Ishikawa (cell line): ENCODE data around the gene NPTN.

ENCODE experiments used
- CEBPB ChIP-seq: IDR thresholded peaks from 2 replicates; pipeline ENCODE4 v1.6.1; 2012
- CREB1 ChIP-seq: IDR thresholded peaks from 2 replicates; pipeline ENCODE4 v1.6.1; 2012; ENCODE audit warnings: low read depth
- EGR1 ChIP-seq: IDR thresholded peaks from 2 replicates; pipeline ENCODE4 v1.6.1; 2012
- EP300 ChIP-seq: IDR thresholded peaks from 2 replicates; pipeline ENCODE4 v1.6.1; 2012; ENCODE audit warnings: borderline replicate concordance
- FOXM1 ChIP-seq: IDR thresholded peaks from 2 replicates; pipeline ENCODE4 v1.6.1; 2012; ENCODE audit warnings: low read depth, borderline replicate concordance
- NFIC ChIP-seq: IDR thresholded peaks from 2 replicates; pipeline ENCODE4 v1.6.1; 2012
- RAD21 ChIP-seq: IDR thresholded peaks from 2 replicates; pipeline ENCODE4 v1.6.1; 2012; ENCODE audit warnings: low read depth
- TAF1 ChIP-seq: IDR thresholded peaks from 2 replicates; pipeline ENCODE4 v1.6.1; 2012; ENCODE audit warnings: low read depth, mild to moderate bottlenecking
- TCF12 ChIP-seq: IDR thresholded peaks from 2 replicates; pipeline ENCODE4 v1.6.1; 2012; ENCODE audit warnings: low read depth
- TEAD4 ChIP-seq: IDR thresholded peaks from 2 replicates; pipeline ENCODE4 v1.6.1; 2012
- YY1 ChIP-seq: IDR thresholded peaks from 2 replicates; pipeline ENCODE4 v1.6.1; 2012; ENCODE audit warnings: low read depth
- ZBTB7A ChIP-seq: IDR thresholded peaks from 2 replicates; pipeline ENCODE4 v1.6.1; 2012; ENCODE audit warnings: low read depth
- TF ChIP-seq, protein P1 (sequence below): IDR thresholded peaks from 2 replicates; pipeline ENCODE4 v1.6.1; 2012; ENCODE audit warnings: low read depth, mild to moderate bottlenecking
- TF ChIP-seq, protein P2 (sequence below): IDR thresholded peaks from 2 replicates; pipeline ENCODE4 v1.6.1; 2012
- TF ChIP-seq, protein P3 (sequence below): IDR thresholded peaks from 2 replicates; pipeline ENCODE4 v1.6.1; 2012

Gene NPTN

DNA sequence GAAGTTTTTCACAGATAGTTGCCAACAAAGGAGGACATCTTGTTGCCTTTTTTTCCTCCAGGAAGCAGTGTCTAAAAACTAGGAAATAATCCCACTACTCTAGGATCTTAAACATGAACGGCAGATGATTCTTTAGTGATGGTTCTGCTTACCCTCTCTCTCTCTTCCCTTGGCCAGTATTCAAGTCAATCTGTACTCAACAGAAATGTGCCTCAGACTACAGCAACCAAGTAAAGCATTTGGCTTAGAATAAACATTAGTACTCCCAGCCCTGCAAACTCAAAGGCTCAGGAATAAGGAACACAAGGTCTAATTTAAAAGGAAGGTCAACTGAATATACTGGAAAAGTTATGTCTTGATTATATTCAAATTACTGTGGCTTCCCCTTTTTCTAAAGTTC, 8.7 kb downstream of the NPTN start:
- TF ChIP-seq CEBPB (no peak), RAD21 (no peak), YY1 (no peak), NFIC (no peak), TAF1 (no peak), ZBTB7A (no peak), EP300 (no peak), TEAD4 (no peak), EGR1 (no peak), TCF12 (no peak), FOXM1 (no peak), CREB1 (no peak)
- TF ChIP-seq, protein P1, sequence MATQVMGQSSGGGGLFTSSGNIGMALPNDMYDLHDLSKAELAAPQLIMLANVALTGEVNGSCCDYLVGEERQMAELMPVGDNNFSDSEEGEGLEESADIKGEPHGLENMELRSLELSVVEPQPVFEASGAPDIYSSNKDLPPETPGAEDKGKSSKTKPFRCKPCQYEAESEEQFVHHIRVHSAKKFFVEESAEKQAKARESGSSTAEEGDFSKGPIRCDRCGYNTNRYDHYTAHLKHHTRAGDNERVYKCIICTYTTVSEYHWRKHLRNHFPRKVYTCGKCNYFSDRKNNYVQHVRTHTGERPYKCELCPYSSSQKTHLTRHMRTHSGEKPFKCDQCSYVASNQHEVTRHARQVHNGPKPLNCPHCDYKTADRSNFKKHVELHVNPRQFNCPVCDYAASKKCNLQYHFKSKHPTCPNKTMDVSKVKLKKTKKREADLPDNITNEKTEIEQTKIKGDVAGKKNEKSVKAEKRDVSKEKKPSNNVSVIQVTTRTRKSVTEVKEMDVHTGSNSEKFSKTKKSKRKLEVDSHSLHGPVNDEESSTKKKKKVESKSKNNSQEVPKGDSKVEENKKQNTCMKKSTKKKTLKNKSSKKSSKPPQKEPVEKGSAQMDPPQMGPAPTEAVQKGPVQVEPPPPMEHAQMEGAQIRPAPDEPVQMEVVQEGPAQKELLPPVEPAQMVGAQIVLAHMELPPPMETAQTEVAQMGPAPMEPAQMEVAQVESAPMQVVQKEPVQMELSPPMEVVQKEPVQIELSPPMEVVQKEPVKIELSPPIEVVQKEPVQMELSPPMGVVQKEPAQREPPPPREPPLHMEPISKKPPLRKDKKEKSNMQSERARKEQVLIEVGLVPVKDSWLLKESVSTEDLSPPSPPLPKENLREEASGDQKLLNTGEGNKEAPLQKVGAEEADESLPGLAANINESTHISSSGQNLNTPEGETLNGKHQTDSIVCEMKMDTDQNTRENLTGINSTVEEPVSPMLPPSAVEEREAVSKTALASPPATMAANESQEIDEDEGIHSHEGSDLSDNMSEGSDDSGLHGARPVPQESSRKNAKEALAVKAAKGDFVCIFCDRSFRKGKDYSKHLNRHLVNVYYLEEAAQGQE = no peak
- TF ChIP-seq, protein P2, sequence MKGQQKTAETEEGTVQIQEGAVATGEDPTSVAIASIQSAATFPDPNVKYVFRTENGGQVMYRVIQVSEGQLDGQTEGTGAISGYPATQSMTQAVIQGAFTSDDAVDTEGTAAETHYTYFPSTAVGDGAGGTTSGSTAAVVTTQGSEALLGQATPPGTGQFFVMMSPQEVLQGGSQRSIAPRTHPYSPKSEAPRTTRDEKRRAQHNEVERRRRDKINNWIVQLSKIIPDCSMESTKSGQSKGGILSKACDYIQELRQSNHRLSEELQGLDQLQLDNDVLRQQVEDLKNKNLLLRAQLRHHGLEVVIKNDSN = no peak
- TF ChIP-seq, protein P3, sequence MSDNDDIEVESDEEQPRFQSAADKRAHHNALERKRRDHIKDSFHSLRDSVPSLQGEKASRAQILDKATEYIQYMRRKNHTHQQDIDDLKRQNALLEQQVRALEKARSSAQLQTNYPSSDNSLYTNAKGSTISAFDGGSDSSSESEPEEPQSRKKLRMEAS = no peak

DNA sequence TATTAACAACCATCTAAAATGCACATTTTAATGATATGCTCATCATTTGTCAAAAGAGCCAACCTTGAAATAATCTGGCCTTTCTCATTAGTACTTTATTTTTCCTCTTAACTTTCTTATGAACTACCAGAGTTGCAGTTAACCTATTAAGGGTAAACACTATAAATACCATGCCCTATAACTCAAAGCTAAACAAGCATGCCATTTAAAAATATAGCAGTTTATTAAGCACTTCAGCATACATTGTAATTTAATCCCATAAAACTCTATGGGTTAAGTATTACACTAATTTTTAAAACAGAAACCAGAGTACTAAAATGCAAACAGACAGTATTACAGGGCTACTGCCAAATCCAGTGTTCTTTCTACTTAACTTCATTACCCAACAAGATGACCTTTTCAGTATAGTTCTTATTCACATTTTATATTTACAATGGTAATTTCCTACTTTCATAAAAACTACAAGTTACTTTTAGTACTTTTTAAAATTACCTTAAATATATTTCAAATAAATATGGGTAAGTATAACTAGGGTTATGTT, 11.8 kb downstream of the NPTN start:
- TF ChIP-seq EP300 (no peak), CEBPB (no peak), EGR1 (no peak), NFIC (no peak), TAF1 (no peak), FOXM1 (no peak), CREB1 (no peak), TEAD4 (no peak), TCF12 (no peak), RAD21 (no peak), ZBTB7A (no peak), YY1 (no peak)
- TF ChIP-seq, protein P3 = no peak
- TF ChIP-seq, protein P2 = no peak
- TF ChIP-seq, protein P1 = no peak

DNA sequence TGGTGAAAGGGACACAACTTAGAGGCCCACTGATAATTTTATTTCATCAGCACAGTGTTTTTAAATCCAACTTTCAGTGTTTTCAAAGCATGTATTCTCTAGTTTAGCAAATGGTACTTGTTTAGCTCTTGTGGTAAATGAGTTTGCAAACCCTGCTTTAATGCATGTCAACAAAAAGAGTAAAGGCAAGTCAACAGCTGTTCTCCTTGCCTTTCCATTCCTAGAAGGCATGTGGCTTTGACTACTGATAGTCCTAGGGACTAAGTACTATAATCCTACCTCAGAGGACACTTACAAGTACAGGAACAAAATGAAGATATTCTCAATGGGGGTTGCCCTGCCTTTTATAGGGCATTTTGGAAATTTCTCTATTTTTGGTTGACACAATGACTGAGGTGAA, 13.1 kb downstream of the NPTN start:
- TF ChIP-seq CEBPB (no peak), TCF12 (no peak), FOXM1 (no peak), CREB1 (no peak), NFIC (no peak)
- TF ChIP-seq, protein P2 = no peak

DNA sequence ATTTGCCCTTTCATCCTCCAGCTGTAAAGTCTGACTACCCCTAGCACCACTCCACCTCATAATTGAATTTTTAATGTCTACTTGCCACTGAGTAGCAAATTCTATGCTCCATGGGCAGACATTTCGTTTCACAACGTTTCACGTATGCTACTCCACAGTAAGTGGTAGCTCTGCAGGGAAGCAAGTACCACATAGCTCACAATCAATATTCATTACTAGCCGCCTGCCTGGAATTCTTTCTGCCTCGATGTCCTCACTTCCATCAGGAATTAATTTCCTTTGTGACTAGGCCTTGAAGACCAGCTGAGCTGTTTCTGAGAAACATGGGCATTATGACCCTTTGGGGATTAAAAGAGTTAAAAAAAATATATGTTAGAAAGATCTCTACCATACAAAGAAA, 15.3 kb downstream of the NPTN start:
- TF ChIP-seq RAD21 = no peak
- TF ChIP-seq TCF12 = no peak
- no peak for TF ChIP-seq CEBPB
- TF ChIP-seq NFIC = no peak
- no peak for TF ChIP-seq YY1
- no peak for TF ChIP-seq TEAD4
- TF ChIP-seq EGR1 = no peak
- TF ChIP-seq EP300 = no peak
- no peak for TF ChIP-seq ZBTB7A
- TF ChIP-seq, protein P2 = no peak
- no peak for TF ChIP-seq CREB1
- TF ChIP-seq TAF1 = no peak
- no peak for TF ChIP-seq FOXM1
- TF ChIP-seq, protein P3 = no peak
- TF ChIP-seq, protein P1 = no peak
